Kidney tubule cell (primary cell): ENCODE measurements around the gene IFI44L.

Source experiments
- DNase-seq: peaks from one replicate; pipeline ENCODE4 v3.0.0-alpha.2; 2018; ENCODE audit warnings: low spot score

Gene IFI44L

DNA sequence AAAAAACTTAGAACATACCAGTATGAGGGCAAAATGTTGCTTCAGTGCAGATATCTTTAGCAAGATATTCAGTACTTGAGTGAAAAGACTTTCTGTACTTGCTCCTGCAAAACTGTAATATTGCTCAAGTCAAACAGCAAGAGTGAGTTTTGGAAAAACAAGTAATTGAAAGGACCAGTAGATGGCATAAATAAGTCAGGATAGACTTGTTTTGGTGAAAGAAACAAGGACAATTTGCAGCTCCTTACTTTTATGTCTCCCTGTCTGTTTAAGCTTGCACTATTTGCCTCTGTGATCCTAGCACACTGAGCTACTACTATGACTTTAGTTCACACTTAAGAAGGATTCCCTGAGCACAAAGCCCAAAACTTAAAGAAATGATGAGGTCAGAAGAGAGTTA lies 68.4 kb downstream of the IFI44L start:
- peak; percentile 42 for DNase-seq

- no peak for DNase-seq
Measured at GRCh38 chr1:78690516-78690915, 70.3 kb downstream of the IFI44L start.

DNA sequence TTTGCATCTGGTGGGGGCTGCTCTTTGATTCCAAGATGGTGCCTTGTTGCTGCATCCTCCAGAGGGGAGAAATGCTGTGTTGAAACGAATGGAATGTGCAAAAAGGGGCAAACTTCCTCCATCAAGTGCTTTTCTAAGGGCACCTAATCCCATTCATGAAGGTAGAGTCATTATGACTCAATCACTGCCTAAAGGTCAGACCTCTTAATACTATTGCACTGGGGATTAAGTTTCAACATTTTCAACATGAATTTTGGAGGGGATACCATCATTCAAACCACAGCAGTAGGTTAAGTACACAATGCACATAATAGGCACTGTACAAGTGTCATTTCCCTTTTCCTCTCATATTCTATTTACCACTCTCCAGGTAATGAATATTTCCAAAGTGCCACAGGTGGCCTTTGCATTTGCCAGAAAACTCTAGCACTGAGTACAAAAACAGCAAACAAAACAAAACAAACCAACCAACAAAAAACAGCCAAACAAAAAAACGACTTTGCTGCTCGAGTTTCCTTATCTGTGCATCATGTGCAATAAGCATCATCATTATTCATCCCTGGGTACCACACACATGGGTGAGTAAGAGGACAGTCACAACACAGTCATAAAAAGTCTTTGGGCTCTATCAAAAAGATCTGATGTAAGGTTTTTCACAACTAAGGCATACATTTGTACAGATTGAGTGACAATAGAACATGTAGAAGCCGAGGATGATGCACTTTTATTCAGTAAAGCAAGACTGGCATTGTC lies 71.9 kb downstream of the IFI44L start:
- DNase-seq, result peak; percentile 60
